Measurements from ENCODE around the gene DET1. TPM values are rescaled to one million over a fixed set of nuclear protein-coding genes. Genes with fewer than 3 reads are reported as not detected.

Gene DET1
- total RNA-seq, 4 donors from 2014 or later: 4.0 to 6.6 (median 5.6) TPM

DNA sequence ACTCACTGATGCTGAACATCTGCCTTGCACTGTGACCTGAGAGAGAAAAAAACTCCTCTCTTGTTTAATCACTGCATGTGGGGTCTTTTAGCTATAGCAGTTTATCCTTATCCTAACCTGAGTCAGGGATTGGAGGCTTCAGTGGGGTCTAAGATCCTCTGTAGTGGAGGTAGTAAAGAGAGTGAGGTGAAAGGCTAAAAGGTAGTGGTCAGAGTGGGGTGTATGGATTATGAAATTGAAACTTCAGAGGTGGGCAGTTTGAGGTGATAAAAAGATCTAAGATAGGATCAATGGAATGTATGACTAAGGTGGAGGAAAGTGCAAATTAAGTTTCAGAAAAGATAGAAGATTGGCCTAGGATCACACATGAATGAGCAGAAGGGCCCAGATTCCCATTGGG, 36.5 kb downstream of the DET1 start:
- TF ChIP-seq, protein P1, sequence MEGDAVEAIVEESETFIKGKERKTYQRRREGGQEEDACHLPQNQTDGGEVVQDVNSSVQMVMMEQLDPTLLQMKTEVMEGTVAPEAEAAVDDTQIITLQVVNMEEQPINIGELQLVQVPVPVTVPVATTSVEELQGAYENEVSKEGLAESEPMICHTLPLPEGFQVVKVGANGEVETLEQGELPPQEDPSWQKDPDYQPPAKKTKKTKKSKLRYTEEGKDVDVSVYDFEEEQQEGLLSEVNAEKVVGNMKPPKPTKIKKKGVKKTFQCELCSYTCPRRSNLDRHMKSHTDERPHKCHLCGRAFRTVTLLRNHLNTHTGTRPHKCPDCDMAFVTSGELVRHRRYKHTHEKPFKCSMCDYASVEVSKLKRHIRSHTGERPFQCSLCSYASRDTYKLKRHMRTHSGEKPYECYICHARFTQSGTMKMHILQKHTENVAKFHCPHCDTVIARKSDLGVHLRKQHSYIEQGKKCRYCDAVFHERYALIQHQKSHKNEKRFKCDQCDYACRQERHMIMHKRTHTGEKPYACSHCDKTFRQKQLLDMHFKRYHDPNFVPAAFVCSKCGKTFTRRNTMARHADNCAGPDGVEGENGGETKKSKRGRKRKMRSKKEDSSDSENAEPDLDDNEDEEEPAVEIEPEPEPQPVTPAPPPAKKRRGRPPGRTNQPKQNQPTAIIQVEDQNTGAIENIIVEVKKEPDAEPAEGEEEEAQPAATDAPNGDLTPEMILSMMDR (IDR thresholded peaks at IDR 0.05): no peak
- TF ChIP-seq EP300 (IDR thresholded peaks at IDR 0.05): no peak
- no peak for TF ChIP-seq POLR2A (IDR thresholded peaks at IDR 0.05; ENCODE audit: low read depth)
- Histone ChIP-seq H3K4me3 (no peak overlapping the region), H3K27ac (replicated peaks in 1 of 4) (no peak overlapping the region), H3K27me3 (no peaks in the 10 kb centered on the region), H3K4me1 (no peaks in the 10 kb centered on the region), H3K36me3 (peaks cover 30 to 85% (median 71%) of the 10 kb centered on the region in 4 donors), H3K9me3 (no peaks in the 10 kb centered on the region)
- DNase-seq (ENCODE audit: extremely low spot score): no peak
- intact Hi-C loops (cut with DNase I): no loop called here

DNA sequence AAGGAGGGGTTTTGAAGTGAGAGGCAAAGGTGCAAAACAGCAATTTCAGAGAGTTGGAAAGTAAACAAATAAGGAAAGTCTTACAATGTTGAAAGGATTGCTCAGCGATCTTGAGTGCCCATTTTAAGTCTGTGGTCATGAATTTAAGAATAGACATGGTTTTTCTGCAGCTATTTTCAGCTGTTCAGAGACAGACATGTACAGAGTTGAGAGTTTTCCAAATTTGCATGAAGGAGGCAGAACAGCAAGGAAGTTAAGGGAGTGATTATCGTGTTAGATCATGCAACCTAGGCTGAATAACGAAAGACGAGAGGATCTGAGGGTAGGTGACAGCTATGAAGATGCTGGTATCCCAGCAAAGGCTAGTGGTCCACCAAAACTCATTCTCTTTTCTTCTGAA, 37.2 kb downstream of the DET1 start:
- H3K27me3 ChIP-seq: no peaks in the 10 kb centered on the region
- no peak overlapping the region for H3K27ac ChIP-seq (replicated peaks in 1 of 4)
- intact Hi-C loops (cut with DNase I): no loop called here
- DNase-seq (ENCODE audit: extremely low spot score): no peak
- H3K36me3 ChIP-seq: peaks cover 30 to 85% (median 70%) of the 10 kb centered on the region in 4 donors
- 99% methylated on average over 4 of the region's 4 CpGs for WGBS
- H3K4me3 ChIP-seq: no peak overlapping the region
- H3K9me3 ChIP-seq: no peaks in the 10 kb centered on the region
- no peaks in the 10 kb centered on the region for H3K4me1 ChIP-seq
- TF ChIP-seq, protein P1 (IDR thresholded peaks at IDR 0.05): no peak
- TF ChIP-seq EP300 (IDR thresholded peaks at IDR 0.05) (no peak), POLR2AphosphoS5 (IDR thresholded peaks at IDR 0.05) (no peak), POLR2A (IDR thresholded peaks at IDR 0.05; ENCODE audit: low read depth) (no peak)

DNA sequence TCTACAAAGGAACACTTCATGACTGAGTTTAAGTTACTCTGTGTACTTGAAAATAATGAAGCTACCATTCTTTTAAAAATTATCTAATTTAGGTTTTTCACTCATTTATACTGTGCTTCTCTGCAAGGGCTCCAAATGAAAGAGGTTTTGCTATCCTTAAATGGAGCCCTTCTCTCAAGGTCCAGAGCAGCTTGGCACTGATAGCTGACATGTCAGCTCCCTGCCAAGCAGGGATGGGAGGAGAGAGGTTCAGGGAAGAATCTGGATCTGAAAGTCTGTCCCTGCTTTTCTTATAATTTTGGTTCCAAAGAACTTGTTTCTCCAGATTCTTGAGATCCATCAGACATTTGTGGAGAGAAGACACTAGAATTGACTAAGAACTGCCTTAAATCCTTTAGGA, 39.9 kb downstream of the DET1 start:
- Histone ChIP-seq H3K4me3 (no peak overlapping the region), H3K27ac (replicated peaks in 1 of 4) (no peak overlapping the region), H3K27me3 (no peaks in the 10 kb centered on the region), H3K9me3 (no peaks in the 10 kb centered on the region), H3K36me3 (peaks cover 18 to 89% (median 64%) of the 10 kb centered on the region in 4 donors), H3K4me1 (no peaks in the 10 kb centered on the region)
- TF ChIP-seq, protein P1 (IDR thresholded peaks at IDR 0.05): no peak
- TF ChIP-seq POLR2AphosphoS5 (IDR thresholded peaks at IDR 0.05) (no peak), POLR2A (IDR thresholded peaks at IDR 0.05; ENCODE audit: low read depth) (no peak), EP300 (IDR thresholded peaks at IDR 0.05) (no peak)
- intact Hi-C loops (cut with DNase I): no loop called here
- DNase-seq (ENCODE audit: extremely low spot score): no peak

DNA sequence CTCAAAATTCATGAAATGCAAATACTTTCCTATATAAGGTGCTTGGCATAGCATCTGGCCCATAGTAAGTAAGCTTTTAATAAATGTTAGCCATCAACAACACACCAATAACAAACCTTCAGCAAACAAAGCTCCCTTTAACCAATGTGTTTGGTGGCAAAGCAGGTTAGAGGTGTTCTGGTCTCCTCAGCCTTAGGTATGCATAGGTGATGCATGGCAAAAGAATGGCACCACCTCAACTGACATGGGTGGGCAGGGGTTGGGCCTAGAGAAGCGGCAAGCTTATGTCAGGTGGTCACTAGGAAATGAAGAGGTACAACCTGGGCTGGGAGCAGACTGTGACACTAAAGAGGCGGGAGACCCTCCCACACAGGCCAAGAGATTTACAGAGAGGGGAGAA, 40.8 kb downstream of the DET1 start:
- H3K9me3 ChIP-seq: no peaks in the 10 kb centered on the region
- 100% methylated on average over 2 of the region's 2 CpGs for WGBS
- TF ChIP-seq EP300 (IDR thresholded peaks at IDR 0.05) (no peak), POLR2AphosphoS5 (IDR thresholded peaks at IDR 0.05) (no peak), POLR2A (IDR thresholded peaks at IDR 0.05; ENCODE audit: low read depth) (no peak)
- TF ChIP-seq, protein P1 (IDR thresholded peaks at IDR 0.05): no peak
- no peaks in the 10 kb centered on the region for H3K4me1 ChIP-seq
- intact Hi-C loops (cut with DNase I): no loop called here
- H3K27me3 ChIP-seq: no peaks in the 10 kb centered on the region
- no peak for DNase-seq (ENCODE audit: extremely low spot score)
- H3K4me3 ChIP-seq: no peak overlapping the region
- peaks cover 18 to 80% (median 56%) of the 10 kb centered on the region in 4 donors for H3K36me3 ChIP-seq
- H3K27ac ChIP-seq (replicated peaks in 1 of 4): no peak overlapping the region

DNA sequence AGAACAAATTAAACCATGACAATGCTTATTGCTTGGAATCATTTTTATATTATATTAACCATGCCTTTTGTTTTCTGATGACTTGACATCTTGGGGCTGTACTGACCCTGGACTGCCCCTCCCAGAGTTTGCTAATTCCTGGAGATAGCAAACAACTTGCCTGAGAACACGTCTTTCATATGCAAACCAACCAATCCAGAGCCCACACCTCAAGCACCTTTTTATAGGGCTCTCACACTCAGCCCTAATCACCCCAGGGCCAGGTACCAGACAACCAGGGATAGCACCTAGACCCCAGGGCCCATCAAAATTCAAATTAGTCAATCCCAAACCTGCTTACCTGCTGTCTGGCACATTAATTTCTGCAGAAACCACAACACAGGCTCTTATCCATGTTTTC, 42.0 kb downstream of the DET1 start:
- no peaks in the 10 kb centered on the region for H3K4me1 ChIP-seq
- intact Hi-C loops (cut with DNase I): no loop called here
- H3K27me3 ChIP-seq: no peaks in the 10 kb centered on the region
- 75% methylated on average over 1 of the region's 1 CpG for WGBS
- no peak for TF ChIP-seq EP300 (IDR thresholded peaks at IDR 0.05)
- no peak for TF ChIP-seq POLR2A (IDR thresholded peaks at IDR 0.05; ENCODE audit: low read depth)
- TF ChIP-seq POLR2AphosphoS5 (IDR thresholded peaks at IDR 0.05): no peak
- TF ChIP-seq, protein P1 (IDR thresholded peaks at IDR 0.05): no peak
- no peaks in the 10 kb centered on the region for H3K9me3 ChIP-seq
- DNase-seq (ENCODE audit: extremely low spot score): no peak
- no peak overlapping the region for H3K4me3 ChIP-seq
- peaks cover 18 to 76% (median 45%) of the 10 kb centered on the region in 4 donors for H3K36me3 ChIP-seq
- no peak overlapping the region for H3K27ac ChIP-seq (replicated peaks in 1 of 4)
